ENCODE results near the gene HGFAC.

- TF ChIP-seq GATA3 (IDR thresholded peaks at IDR 0.05; ENCODE audit: low read depth, low read length) (no peak), GATA2 (IDR thresholded peaks at IDR 0.05; ENCODE audit: low read depth, low read length) (no peak)
Observed at GRCh38 chr4:3497095-3497494, 55.3 kb downstream of the HGFAC start.
